Measurements from ENCODE around the gene GNG2. TPM values are rescaled to one million over a fixed set of nuclear protein-coding genes. Genes with fewer than 3 reads are reported as not detected.

GNG2 gene
- total and polyA plus RNA-seq, 2 of the 8 experiments (the other 6 are each of a cell fraction or from before 2014, with no cell fraction given): 8.2 to 17.9 TPM

GRCh38 chr14:52010173-52010693, 149.8 kb downstream of the GNG2 start (continued):
- TF ChIP-seq CHD7 (IDR thresholded peaks at IDR 0.05; ENCODE audit: insufficient replicate concordance, low read length) (no peak), PHF8 (conservative IDR thresholded peaks at IDR 0.05; ENCODE audit: low read depth, low read length) (no peak), NRF1 (IDR thresholded peaks at IDR 0.05; ENCODE audit: low read depth, low read length) (no peak), SUZ12 (IDR thresholded peaks at IDR 0.05; ENCODE audit: low read length) (no peak), POLR2AphosphoS5 (IDR thresholded peaks at IDR 0.05; ENCODE audit: low read depth, low read length) (no peak), HDAC2 (IDR thresholded peaks at IDR 0.05; ENCODE audit: borderline replicate concordance in 1 of 2, low read depth in 2 of 2, low read length in 2 of 2) (no peak), NANOG (IDR thresholded peaks at IDR 0.05; ENCODE audit: insufficient read depth, low read depth, low read length, poor library complexity, severe bottlenecking) (no peak), KDM5A (IDR thresholded peaks at IDR 0.05; ENCODE audit: low read length) (no peak), EZH2 (IDR thresholded peaks at IDR 0.05; ENCODE audit: low read depth, low read length, severe bottlenecking) (no peak), EGR1 (IDR thresholded peaks at IDR 0.05; ENCODE audit: borderline replicate concordance, low read depth, low read length) (no peak), TCF12 (IDR thresholded peaks at IDR 0.05; ENCODE audit: low read depth, low read length) (no peak)
